TTC549 (cell line): Measurements from ENCODE around the gene AIRE.

ENCODE experiments used
- FAIRE-seq: peaks from 2 replicates; lab custom pipeline; 2012; peaks lifted over from hg19 to GRCh38; lab: Jason Lieb, UNC

The AIRE gene

GRCh38 chr21:44325386-44326271, 40.0 kb downstream of the AIRE start:
- FAIRE-seq = no peak

- FAIRE-seq = no peak
Measured at GRCh38 chr21:44326272-44326647, 40.6 kb downstream of the AIRE start.

GRCh38 chr21:44326716-44327602, 41.3 kb downstream of the AIRE start:
- FAIRE-seq = no peak

- FAIRE-seq = no peak
Measured at GRCh38 chr21:44327603-44327974, 41.9 kb downstream of the AIRE start.

- FAIRE-seq = no peak
Measured at GRCh38 chr21:44328242-44328895, 42.7 kb downstream of the AIRE start.

GRCh38 chr21:44329086-44329889, 43.6 kb downstream of the AIRE start:
- no peak for FAIRE-seq

- no peak for FAIRE-seq
Measured at GRCh38 chr21:44329971-44330681, 44.5 kb downstream of the AIRE start.

- no peak for FAIRE-seq
Measured at GRCh38 chr21:44330698-44331097, 45.0 kb downstream of the AIRE start.

GRCh38 chr21:44331209-44331608, 45.5 kb downstream of the AIRE start:
- FAIRE-seq = no peak

GRCh38 chr21:44331650-44332307, 46.1 kb downstream of the AIRE start:
- FAIRE-seq = no peak

GRCh38 chr21:44332383-44332782, 46.7 kb downstream of the AIRE start:
- no peak for FAIRE-seq

GRCh38 chr21:44332965-44333364, 47.3 kb downstream of the AIRE start:
- FAIRE-seq = no peak

- no peak for FAIRE-seq
Measured at GRCh38 chr21:44333509-44334328, 48.0 kb downstream of the AIRE start.

- FAIRE-seq = no peak
Measured at GRCh38 chr21:44334329-44335030, 48.8 kb downstream of the AIRE start.

- no peak for FAIRE-seq
Measured at GRCh38 chr21:44335266-44336059, 49.8 kb downstream of the AIRE start.

- no peak for FAIRE-seq
Measured at GRCh38 chr21:44337449-44337848, 51.8 kb downstream of the AIRE start.

- no peak for FAIRE-seq
Measured at GRCh38 chr21:44337941-44338895, 52.5 kb downstream of the AIRE start.
